GM12875 (cell line): ENCODE results near the gene ACER3.

Experiments used
- H3K4me3 ChIP-seq: one replicate; pipeline ENCODE4 v1.5.1; 2011; ENCODE audit warnings: low read depth, low read length, control low read depth
- CTCF ChIP-seq: IDR thresholded peaks from 2 replicates; pipeline ENCODE4 v1.5.1; 2011; ENCODE audit warnings: low read depth, mild to moderate bottlenecking, control low read depth, inconsistent platforms, low read length, moderate library complexity, borderline replicate concordance; ENCODE audit not compliant: insufficient read depth

Gene ACER3

GRCh38 chr11:76880314-76880713 lies 19.6 kb downstream of the ACER3 start:
- TF ChIP-seq CTCF, result no peak
- H3K4me3 ChIP-seq, result no peak overlapping the region

DNA sequence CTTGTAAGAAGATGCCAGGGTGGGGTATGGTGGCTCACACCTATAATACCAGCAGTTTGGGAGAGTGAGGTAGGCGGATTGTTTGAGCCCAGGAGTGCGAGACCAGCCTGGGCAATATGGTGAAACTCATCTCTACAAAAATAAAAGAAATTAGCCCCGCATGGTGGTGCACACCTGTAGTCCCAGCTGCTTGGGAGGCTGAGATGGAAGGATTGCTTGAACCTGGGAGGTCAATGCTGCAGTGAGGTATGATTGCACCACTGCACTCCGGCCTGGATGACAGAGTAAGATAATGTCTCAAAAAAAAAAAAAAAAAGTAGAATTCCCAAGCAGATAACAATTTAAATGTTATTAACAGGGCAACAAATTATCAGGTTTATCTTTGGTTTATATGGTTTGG lies 20.2 kb downstream of the ACER3 start:
- TF ChIP-seq CTCF, result no peak
- no peak overlapping the region for H3K4me3 ChIP-seq

- TF ChIP-seq CTCF, result no peak
- no peak overlapping the region for H3K4me3 ChIP-seq
These were observed 24.8 kb downstream of the ACER3 start for GRCh38 chr11:76885390-76886097.

DNA sequence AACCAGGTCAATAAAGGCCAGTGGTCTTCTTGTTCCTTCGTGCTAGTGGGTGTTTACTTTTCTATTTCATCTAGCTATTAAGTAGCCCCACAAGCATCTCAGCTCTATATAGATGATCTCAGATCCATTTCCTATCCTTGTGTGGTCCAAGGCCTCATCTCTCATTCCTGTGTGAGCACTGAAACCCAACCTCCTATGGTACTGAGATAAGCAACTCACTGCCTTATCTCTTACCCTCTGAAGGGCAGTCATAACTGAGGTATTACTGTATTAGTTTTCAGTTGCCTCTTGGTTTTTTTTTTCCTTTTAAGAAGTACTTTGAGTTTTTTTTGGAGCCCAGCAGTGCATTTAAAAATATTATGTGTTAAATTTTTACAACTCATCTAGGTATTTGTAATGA lies 28.3 kb downstream of the ACER3 start:
- no peak for TF ChIP-seq CTCF
- no peak overlapping the region for H3K4me3 ChIP-seq

DNA sequence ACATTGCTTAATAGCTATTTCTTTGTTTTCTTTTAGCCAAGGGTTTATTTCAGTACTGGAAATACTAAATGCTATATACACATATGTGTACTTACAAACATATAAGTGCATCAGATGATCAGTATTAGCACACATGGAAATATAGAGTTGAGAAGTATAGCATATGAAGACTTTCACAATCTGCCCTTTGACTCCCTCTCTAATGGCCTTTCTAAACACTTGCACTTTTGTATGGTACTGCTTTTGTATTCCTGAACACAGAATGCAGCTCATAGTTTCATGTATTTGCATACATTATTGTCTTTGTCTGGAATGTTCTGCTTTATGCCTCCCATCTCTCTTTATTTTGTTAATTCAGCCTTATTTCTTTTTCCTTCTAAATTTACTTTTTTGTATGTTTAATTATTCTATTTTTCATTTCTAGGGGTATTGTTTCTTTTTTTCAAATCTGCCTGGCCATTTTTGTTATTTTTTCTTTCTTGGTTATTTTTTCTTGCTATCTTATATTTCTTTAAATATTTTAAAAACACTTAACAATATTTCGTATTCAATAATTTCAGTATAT lies 28.8 kb downstream of the ACER3 start:
- no peak overlapping the region for H3K4me3 ChIP-seq

DNA sequence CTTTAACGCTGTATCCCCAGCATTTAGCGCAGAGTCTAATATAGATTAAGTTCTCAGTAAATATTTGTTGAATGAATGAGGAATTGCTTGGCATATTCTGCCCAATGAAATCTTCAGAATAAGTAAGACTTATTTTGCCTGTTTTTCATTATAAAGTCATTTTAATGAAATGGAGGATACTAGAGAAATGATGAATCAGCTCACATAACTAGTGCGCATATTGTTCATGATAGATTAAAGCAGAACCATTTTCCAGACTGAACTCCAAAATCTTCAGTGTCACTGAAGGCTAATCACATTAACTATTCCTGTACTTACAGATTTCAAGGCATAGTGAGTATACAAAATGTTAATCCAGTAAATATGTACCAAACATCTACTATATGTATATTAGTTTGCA lies 29.6 kb downstream of the ACER3 start:
- no peak for TF ChIP-seq CTCF

More for the DNA sequence above, 28.8 kb downstream of the ACER3 start:
- TF ChIP-seq CTCF, result no peak

GRCh38 chr11:76891285-76891684 lies 30.6 kb downstream of the ACER3 start:
- no peak for TF ChIP-seq CTCF
- no peak overlapping the region for H3K4me3 ChIP-seq

More for the DNA sequence above, 29.6 kb downstream of the ACER3 start:
- H3K4me3 ChIP-seq, result no peak overlapping the region
